Left lung (tissue), 10 donors: ENCODE results near the gene CFAP299. TPM values are rescaled to one million over a fixed set of nuclear protein-coding genes. Genes with fewer than 3 reads are reported as not detected.

Source experiments
- ATAC-seq: fragments of 200-7000 bp; cut with Tn5 transposase; one replicate; pipeline ENCODE4 v1.9.1; 2020; ENCODE audit warnings: moderate library complexity
- DNase-seq, 4 donors: peaks; one replicate each; pipeline ENCODE4 v3.0.0-alpha.2; 2013 to 2020
- H3K27ac ChIP-seq, 2 donors: fragments of 200-600 bp; sonication (generic) in 1 of 2; one replicate each; pipeline versions ENCODE4 v1.5.0 to v1.8.0; 2020 to 2021
- H3K27me3 ChIP-seq, 2 donors: fragments of 200-600 bp; sonication (generic) in 1 of 2; one replicate each; pipeline versions ENCODE4 v1.5.0 to v1.8.0; 2020 to 2021
- H3K36me3 ChIP-seq, 2 donors: fragments of 200-600 bp; sonication (generic) in 1 of 2; one replicate each; pipeline versions ENCODE4 v1.5.0 to v1.8.0; 2020 to 2021
- H3K4me1 ChIP-seq, 2 donors: fragments of 200-600 bp; one replicate each; pipeline ENCODE4 v1.8.0; 2021
- H3K4me3 ChIP-seq, 2 donors: fragments of 200-600 bp; sonication (generic) in 1 of 2; one replicate each; pipeline versions ENCODE4 v1.5.0 to v1.8.0; 2020 to 2021; ENCODE audit warnings: mild to moderate bottlenecking in 1 of 2
- H3K9me3 ChIP-seq, 2 donors: fragments of 200-600 bp; sonication (generic) in 1 of 2; one replicate each; pipeline versions ENCODE4 v1.5.0 to v1.8.0; 2020 to 2021
- intact Hi-C, 2 donors: fragments of 100-400 bp; cut with DNase I; formaldehyde crosslinking; loops; one replicate each; pipeline versions ENCODE4 v1.11.2 to v1.14.2; 2022
- polyA plus RNA-seq, 6 donors: library from polyadenylated mRNA; unstranded; fragments of 120-200 nt; gene quantifications; one replicate each; pipeline ENCODE4 v1.2.1, GENCODE V29; 2013; ENCODE audit not compliant: insufficient read length in 6 of 6
- total RNA-seq, 2 donors: library from RNA; stranded (reverse); fragmentation: NEBNext Ultra II Directional; extraction: Animal tissue kit (Norgen Biotek cat#: 25700); gene quantifications; one replicate each; pipeline ENCODE4 v1.2.1, GENCODE V29; 2021
- TF ChIP-seq, protein P1 (sequence below), 2 donors: fragments of 200-600 bp; sonication (generic) in 1 of 2; IDR thresholded peaks; one replicate each; pipeline versions ENCODE4 v1.5.0 to v1.8.0; 2021; ENCODE audit warnings: antibody characterized with exemption in 2 of 2
- donor health status: DM: no; HTN: yes; CAD: no.
- donor health status: DM: no; HTN: no; CAD: no.

CFAP299 gene
- total and polyA plus RNA-seq, 8 donors: 1.2 to 2.3 (median 1.6) TPM; not detected in 1

GRCh38 chr4:80916770-80917169, 581.2 kb downstream of the CFAP299 start:
- TF ChIP-seq, protein P1, sequence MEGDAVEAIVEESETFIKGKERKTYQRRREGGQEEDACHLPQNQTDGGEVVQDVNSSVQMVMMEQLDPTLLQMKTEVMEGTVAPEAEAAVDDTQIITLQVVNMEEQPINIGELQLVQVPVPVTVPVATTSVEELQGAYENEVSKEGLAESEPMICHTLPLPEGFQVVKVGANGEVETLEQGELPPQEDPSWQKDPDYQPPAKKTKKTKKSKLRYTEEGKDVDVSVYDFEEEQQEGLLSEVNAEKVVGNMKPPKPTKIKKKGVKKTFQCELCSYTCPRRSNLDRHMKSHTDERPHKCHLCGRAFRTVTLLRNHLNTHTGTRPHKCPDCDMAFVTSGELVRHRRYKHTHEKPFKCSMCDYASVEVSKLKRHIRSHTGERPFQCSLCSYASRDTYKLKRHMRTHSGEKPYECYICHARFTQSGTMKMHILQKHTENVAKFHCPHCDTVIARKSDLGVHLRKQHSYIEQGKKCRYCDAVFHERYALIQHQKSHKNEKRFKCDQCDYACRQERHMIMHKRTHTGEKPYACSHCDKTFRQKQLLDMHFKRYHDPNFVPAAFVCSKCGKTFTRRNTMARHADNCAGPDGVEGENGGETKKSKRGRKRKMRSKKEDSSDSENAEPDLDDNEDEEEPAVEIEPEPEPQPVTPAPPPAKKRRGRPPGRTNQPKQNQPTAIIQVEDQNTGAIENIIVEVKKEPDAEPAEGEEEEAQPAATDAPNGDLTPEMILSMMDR (IDR thresholded peaks at IDR 0.05): no peak
- DNase-seq: no peak
- no peak overlapping the region for H3K4me3 ChIP-seq
- H3K36me3 ChIP-seq: no peaks in the 10 kb centered on the region
- H3K4me1 ChIP-seq: no peaks in the 10 kb centered on the region
- no peaks in the 10 kb centered on the region for H3K9me3 ChIP-seq
- no peak overlapping the region for H3K27ac ChIP-seq
- intact Hi-C loops: no loop called here
- H3K27me3 ChIP-seq: no peaks in the 10 kb centered on the region
- no peak for ATAC-seq

DNA sequence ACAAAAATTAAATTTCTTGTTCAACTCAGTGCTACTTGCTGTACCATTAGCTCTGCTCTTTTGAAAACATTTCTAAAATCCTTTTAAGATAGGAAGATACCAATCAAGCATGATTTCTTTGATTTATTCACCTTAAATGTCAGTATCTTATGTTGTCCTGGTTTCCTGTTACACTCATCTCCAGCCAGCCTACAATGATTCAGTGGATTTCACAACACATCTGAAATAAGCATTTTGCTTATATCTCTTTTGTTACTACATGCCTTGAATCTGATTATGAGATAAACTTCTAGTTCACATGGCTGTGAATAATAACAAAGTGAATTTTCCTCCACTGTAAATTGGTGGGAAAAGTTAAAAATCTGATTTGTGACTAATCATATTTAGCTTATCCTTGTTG, 582.5 kb downstream of the CFAP299 start:
- intact Hi-C loops: no loop called here

DNA sequence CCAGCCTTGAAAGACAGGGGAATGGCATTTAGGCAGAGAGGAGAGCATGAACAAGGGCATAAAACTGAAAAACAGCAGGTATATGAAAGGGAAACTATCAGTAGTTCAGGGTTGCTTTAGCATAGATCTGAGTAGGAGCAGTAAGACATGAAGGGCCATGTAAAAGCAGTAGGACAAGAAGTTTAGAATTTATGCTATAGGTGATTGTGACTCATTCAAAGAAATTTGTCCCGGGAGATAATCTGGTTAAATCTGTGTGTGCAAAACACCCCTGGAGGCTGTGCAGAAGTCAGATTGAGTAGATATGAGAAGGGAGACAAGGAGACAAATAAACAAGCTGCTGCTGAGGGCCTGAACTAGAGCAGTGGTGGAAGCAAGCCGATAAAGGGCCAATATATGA, 585.9 kb downstream of the CFAP299 start:
- no peak for ATAC-seq
- Histone ChIP-seq H3K9me3 (no peaks in the 10 kb centered on the region), H3K4me3 (no peak overlapping the region), H3K4me1 (no peaks in the 10 kb centered on the region), H3K27ac (no peak overlapping the region), H3K36me3 (no peaks in the 10 kb centered on the region), H3K27me3 (no peaks in the 10 kb centered on the region)
- TF ChIP-seq, protein P1 (IDR thresholded peaks at IDR 0.05): no peak
- intact Hi-C loops: no loop called here
- DNase-seq: no peak

More for the DNA sequence above, 582.5 kb downstream of the CFAP299 start:
- H3K4me3 ChIP-seq: no peak overlapping the region
- no peaks in the 10 kb centered on the region for H3K9me3 ChIP-seq
- no peak for DNase-seq
- TF ChIP-seq, protein P1 (IDR thresholded peaks at IDR 0.05): no peak
- no peaks in the 10 kb centered on the region for H3K27me3 ChIP-seq
- no peak for ATAC-seq
- H3K36me3 ChIP-seq: no peaks in the 10 kb centered on the region
- no peaks in the 10 kb centered on the region for H3K4me1 ChIP-seq
- no peak overlapping the region for H3K27ac ChIP-seq

DNA sequence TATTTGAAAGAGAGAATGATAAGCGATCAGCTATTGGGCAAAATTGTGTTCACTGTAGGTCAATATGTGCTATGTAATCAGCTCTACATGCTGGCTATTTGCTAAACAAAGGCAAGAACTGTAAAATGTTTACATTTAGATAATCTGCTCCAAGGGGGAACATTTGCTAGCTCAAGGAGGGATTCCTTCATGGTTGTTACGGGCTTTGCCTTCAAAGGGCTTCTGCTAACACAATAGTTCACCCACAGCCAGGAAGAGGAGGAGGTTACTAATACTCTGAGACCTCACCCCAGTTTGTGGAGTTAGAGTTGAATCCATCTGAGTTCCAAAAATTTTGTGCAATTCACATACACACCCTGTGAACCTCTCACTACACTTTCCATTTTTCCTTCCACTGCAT, 587.4 kb downstream of the CFAP299 start:
- DNase-seq: no peak
- intact Hi-C loops: no loop called here
- no peaks in the 10 kb centered on the region for H3K4me1 ChIP-seq
- H3K36me3 ChIP-seq: no peaks in the 10 kb centered on the region
- no peak overlapping the region for H3K4me3 ChIP-seq
- no peak for ATAC-seq
- H3K9me3 ChIP-seq: no peaks in the 10 kb centered on the region
- H3K27me3 ChIP-seq: no peaks in the 10 kb centered on the region
- no peak overlapping the region for H3K27ac ChIP-seq
- TF ChIP-seq, protein P1 (IDR thresholded peaks at IDR 0.05): no peak

DNA sequence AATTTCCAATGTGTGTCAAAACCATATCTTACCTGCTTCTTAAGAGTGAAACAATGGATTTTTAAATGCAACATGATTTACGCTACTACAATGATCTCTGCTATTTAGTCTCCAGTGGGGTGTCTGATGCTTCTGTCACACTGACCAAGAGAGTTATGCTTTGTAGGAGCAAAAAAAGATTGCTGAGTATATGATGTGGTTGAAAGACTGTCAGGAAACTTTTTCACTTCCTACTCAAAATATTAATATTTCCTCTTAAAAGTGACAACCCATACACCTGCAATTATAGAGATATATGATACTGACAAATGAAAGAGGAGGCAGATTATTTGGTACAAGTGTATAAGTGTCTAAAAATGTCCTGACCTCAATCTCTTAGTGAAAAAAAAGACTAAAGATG, 589.8 kb downstream of the CFAP299 start:
- ATAC-seq: no peak
- intact Hi-C loops: no loop called here
- TF ChIP-seq, protein P1 (IDR thresholded peaks at IDR 0.05): no peak

More for the DNA sequence above, 589.8 kb downstream of the CFAP299 start:
- DNase-seq: no peak
- Histone ChIP-seq H3K4me1 (no peaks in the 10 kb centered on the region), H3K27me3 (no peaks in the 10 kb centered on the region), H3K4me3 (no peak overlapping the region), H3K36me3 (no peaks in the 10 kb centered on the region), H3K27ac (no peak overlapping the region), H3K9me3 (no peaks in the 10 kb centered on the region)
